Endometrium (tissue), 2 donors: ENCODE data around the gene PPFIA2.
"Not testable (repeated sequence)": the region's sequence is repeated elsewhere in the genome, so short reads cannot be mapped to it uniquely, and the experiment has no call there.

Experiments used
- FAIRE-seq: peaks from 2 replicates; lab custom pipeline; 2012; peaks lifted over from hg19 to GRCh38; lab: Jason Lieb, UNC
- donor health status: control.
- donor health status: control.

The PPFIA2 gene

DNA sequence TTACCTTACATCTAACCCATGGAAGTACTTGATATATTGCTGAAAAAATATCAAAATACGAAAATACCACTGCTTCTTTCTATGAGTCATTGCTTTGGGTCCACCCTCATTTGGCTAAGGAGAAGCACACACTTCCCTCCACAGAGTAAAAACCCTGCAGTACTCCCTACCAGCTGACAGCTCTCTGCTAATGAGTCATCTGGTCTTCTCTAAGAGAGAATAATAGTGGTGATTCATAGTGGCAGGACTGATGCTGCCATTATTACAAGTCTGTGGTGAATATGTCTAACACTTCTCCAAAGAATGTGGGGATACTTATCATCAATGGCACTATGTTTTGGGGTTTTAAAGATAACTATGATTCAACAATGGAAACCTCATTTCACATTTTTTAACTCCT lies 90.7 kb downstream of the PPFIA2 start:
- FAIRE-seq, result no peak

DNA sequence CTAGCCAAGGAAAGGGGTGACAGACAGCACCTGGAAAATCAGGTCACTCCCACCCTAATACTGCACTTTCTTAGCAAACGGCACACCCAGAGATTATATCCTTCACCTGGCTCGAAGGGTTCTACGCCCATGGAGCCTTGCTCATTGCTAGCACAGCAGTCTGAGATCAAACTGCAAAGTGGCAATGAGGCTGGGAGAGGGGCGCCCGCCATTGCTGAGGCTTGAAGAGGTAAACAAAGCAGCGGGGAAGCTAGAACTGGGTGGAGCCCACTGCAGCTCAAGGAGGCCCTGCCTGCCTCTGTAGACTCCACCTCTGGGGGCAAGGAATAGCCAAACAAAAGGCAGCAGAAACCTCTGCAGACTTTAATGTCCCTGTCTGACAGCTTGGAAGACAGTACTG lies 99.8 kb downstream of the PPFIA2 start:
- FAIRE-seq, result not testable (repeated sequence)

- FAIRE-seq, result peak; percentile 97
Measured at GRCh38 chr12:81644503-81644902, 114.6 kb downstream of the PPFIA2 start.

DNA sequence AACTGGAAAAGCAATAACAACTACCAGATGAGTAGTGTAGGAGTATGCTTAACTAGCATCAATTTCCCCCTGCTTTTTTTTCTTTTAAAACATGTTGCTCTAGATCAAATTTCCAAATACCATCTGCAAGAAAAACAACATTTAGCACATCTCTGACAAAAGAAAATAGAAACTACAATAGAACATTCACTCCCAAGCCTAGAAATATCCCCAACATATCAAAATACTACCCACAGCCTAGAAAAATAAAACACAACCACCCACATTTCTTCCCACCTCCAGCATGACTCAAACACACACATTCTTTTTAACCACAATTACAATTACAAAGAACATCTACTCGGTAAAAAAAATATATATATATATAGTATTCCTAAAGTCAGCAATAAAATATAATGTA lies 120.0 kb downstream of the PPFIA2 start:
- peak; percentile 93 for FAIRE-seq

DNA sequence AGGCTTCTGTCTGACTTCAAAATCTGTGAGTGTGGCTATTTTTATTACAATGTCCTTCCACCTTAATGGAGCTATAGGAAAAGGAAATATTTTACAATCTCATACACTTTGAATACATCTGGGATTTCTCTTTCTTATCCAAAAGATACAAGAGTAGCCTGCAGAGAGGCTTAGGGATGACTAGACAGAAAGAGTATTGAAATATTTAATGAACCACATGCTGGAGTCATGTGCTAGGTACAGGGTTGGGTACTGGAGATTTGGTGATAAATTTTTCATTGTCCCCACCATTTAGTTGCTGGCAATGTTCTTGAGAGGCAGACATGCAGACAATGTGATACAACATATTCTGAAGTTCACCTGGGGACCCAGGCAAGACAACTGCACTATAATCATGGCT lies 126.0 kb downstream of the PPFIA2 start:
- no peak for FAIRE-seq

GRCh38 chr12:81627336-81628189 lies 131.6 kb downstream of the PPFIA2 start:
- FAIRE-seq, result peak; percentile 97

DNA sequence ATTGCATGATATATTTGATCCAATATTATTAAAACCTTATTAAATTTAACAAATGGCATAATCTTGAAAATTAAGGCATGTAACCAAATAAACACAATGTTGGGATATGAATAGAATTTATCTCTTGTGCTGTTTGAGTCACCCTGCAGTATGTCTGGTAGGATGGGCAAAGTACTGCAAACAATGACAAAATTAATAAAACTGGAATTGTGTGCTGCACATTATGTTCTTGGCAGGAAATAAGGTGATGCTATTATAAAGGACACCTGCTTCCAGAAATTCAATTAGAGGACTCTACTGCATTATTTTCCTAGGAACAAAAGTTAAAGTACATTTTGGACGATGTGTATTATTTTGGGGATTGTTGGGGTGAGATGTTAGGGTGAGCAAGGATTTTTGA lies 132.7 kb downstream of the PPFIA2 start:
- FAIRE-seq, result no peak

DNA sequence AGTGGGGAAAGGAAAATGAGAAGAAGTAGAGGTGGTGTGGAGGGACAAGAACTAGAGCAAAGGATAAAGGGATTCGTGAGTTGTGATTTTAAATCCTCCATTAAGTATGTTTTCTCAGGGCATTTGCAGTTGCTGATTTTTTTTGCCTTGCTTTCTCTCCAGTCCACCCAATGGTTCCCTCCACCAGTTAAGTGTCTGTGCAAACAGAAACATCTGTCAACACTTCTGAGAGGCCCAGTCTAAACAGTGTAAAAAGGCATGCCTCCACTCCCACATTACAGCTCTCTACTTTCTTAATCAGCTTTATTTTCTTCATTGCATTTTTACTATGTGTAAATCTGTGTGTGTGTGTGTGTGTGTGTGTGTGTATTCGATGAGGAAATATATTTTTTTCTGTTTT lies 141.2 kb downstream of the PPFIA2 start:
- FAIRE-seq, result peak; percentile 90

GRCh38 chr12:81615026-81615588 lies 144.0 kb downstream of the PPFIA2 start:
- FAIRE-seq, result no peak

DNA sequence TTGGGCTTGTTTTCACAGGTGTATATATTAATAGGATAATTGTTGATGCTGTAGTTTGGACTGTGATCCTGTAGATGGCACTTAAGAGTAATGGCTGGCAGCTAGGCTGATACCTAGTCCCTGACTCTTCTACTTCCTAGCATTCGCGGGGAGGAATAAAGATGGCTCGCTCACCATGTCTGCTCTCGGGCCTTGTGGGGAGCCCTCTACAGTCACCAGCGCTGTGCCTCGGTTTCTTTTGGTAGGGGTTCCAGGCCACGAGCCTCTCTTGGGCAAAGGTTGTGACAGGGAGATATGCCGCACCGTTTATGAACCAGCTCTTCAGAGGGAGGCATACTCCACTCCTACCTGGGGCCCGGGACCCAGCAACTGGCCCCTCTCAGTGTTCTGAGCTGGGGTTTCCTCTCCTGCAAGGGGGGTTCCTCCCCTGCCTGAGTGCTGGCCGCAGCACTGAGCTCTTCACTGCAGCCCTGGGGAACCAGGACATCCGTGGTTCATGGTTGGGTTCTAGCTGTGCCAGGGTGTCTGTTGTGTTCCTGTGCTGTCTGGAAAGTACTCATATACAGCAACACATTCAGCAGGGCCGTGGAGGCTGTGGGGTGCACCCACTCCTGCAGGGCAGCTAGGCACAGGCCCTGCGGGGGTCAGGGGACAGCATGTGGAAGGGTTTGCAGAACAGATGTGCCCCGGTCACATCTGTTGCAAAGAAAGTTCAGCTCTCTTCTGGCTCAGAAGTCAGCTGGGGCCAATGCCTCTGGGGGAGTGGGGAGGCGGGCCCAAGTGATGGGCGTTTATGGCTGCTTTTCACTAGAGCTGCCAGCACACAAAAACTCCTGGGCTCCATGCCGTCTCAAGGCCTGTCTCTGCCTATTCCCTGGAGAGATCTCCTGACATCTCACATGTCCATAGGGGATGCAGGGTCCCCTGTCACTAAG lies 147.9 kb downstream of the PPFIA2 start:
- FAIRE-seq, result no peak

DNA sequence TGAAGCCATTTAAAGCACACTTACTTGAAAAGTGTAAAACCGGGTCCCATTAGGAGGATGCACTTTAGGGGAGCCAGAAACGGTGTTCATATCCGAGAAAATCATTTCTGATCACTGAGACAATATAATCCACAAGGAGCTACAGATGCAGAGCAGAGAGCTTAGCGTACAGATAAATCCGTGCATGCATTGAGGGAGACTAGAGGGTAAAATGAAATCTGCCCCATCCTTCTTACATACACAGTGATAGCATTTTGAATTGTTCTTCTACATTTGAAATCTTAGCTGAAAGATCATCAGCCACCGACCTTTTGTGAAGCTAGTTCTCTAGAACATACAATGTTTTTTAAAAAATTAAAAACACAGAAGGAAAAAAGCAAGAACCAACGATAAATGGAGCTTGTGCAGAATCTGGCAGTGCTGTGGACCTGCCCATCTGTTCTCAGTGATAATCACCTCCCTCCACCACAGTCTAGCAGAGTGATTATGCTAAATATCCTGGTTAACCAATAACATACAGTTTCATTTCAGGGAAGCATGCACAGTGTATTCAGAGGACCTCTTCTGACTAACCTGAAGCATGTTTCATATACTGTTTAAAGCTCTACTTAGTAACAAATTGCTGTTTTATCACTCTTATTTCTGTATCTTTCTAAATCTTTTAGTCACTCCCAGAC lies 161.1 kb downstream of the PPFIA2 start:
- FAIRE-seq, result no peak

DNA sequence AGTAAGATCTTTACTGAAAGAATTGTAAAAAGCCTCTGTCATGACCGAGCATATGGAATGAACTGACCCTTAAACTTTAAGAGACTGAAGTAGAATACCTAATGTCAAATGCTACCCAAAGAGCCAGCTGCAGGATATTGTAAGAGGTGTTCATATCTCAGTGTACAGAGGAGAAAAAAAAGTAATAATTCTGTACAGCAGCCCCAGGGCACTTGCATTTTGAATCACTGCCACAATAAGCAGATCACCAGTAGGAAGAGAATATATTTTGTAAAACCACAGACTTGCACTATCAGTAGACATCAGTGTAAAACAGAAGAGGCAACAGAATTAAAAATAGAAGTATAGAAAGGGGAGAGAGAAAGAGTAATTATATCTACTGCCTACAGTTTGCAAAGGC lies 162.6 kb downstream of the PPFIA2 start:
- no peak for FAIRE-seq

DNA sequence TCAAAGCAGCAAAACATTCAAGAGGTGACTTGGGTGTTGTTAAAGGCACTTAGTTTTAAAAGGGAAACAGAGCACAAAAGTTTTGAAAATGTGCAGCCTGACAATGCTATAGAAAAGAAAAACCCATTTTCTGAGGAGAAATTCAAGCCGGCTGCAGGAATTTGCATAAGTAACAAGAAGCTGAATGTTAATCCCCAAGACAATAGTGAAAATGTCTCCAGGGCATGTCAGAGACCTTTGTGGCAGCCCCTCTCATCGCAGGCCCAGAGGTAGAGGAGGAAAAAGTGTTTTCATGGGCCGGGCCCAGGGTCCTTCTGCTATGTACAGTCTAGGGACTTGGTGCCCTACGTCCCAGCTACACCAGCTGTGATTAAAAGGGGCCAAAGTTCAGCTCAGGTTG lies 167.9 kb downstream of the PPFIA2 start:
- FAIRE-seq, result no peak

DNA sequence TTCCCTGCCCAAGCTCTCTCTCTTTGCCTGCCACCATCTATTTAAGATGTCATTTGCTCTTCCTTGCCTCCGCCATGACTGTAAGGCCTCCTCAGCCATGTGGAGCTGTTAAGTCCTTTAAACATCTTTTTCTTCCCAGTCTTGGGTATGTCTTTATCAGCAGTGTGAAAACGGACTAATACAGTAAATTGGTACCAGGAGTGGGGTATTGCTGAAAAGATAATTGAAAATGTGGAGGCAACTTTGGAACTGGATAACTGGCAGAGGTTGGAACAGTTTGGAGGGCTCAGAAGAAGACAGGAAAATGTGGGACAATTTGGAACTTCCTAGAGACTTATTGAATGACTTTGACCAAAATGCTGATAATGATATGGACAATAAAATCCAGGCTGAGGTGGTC lies 168.4 kb downstream of the PPFIA2 start:
- FAIRE-seq, result not testable (repeated sequence)

DNA sequence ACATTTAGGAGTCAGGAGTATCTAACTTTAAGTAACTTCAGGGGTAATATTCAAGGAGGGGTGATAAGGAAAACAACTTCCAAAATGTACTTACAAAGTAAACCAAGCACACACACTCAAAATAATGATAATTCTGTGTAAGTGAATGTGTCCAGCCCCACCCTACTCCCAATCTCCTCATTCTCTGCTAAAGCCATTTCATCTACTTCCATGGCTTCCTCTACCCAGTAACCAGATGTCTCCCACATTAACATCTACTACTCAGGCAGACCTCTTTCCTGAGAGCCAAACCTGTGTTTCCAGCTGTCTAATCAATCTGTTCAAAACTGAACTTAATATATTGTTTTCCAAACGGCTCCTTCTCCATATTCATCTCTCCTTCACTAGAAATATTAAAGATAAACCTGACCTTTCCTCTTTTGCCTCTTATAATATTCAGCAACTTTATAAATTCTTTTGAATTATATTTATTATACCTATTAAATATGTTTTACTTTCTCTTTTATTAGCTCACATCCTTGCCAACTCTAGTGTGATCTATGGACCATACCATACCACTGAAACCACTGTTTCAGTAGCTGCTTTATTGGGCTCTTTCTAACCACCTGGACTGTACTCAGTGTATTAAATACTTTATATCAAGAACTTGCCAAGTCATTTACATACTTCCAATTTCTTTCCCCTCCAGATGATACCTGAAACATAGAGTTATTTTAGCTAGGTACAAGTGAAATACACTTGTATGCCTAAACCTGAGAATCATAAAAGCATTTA lies 170.7 kb downstream of the PPFIA2 start:
- no peak for FAIRE-seq

DNA sequence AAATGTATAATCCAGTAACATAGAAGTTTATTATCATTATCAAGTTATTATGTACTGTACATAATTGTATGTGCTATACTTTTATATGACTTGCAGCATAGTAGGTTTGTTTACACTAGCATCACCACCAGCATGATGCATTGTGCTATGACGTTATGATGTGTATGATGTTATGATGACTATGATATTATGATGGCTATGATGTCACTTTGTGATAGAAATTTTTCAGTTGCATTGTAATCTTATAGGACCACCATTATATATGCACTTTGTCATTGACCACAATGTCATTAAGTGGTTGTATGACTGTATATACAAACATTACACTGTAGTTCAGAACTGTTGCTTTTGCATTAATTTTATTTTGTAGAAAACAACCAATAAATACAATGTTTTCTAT lies 173.4 kb downstream of the PPFIA2 start:
- FAIRE-seq, result no peak

DNA sequence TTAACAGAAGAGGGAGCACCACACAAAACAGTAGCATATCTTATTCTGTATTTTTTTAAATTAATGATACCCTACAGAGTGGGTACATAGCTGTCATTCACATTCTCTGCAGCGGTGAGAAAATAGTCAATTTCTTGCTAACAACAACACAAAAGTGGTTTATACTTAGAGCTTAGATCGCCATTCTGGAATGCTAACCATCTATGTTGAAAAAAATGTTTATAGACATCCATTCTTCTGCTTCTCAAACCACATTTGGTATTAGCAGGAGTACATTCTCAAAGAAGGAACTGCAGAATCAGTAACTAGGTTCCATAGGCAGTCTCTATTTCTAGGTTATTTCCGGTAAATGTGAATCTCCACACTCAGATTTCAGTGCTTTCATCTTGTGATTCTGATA lies 185.9 kb downstream of the PPFIA2 start:
- no peak for FAIRE-seq

DNA sequence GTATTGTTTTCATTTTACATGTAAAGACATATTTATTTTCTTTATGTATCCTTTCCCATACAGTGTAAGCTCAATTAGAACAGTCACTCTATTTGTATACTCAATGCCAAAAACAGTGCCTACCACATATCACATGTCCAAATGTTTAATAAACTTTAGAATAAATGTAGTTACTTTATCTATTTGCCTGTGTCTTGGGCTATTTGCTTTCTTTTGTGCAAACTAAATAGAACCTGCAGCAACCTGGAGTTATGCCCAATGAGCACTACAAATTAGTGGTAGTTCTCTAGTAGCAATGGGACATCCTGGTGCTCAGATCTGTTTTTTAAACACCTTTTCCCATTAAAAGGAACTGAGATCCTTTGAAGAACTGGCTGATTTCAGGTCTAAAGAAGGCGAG lies 186.7 kb downstream of the PPFIA2 start:
- no peak for FAIRE-seq

DNA sequence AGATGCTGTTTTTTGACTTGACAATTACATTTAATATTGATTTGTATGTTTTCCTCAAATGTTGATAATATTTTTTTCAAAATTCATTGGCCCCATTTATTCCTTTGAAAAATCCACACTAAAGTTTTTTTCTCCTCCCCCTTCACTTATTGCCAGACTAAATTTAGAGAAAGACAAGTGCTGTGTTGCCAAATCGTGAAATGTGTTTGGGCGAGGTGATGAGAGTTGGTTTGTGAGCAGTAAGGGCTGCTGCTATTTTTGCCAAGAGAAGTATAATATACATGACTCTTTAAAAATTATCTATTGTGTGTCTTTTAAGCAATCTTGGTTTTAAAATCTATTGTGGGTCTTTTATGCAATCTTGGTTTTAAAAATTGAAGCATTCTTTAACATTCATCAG lies 188.9 kb downstream of the PPFIA2 start:
- FAIRE-seq, result no peak

- no peak for FAIRE-seq
Measured at GRCh38 chr12:81564237-81564636, 194.9 kb downstream of the PPFIA2 start.

GRCh38 chr12:81558031-81558430 lies 201.1 kb downstream of the PPFIA2 start:
- no peak for FAIRE-seq
